ENCODE measurements around the gene SENP8.

Gene SENP8

DNA sequence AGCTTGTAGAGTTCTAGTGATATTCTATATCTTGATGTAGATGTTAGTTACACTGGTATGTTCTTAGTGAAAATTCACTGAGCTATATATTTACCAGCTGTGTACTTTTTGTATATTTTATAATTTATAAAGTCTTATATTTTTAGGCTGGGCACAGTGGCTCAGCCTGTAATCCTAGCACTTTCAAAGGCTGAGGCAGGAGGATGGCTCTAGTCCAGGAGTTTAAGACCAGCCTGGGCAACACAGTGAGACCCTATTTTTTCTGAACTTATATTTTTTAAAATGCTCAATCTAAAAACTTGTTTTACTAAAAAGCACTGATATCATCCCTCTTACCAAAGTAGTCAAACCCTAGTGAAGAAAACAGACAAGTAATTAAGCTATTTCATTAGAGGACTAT is 5.4 kb upstream of the SENP8 start:
- TF ChIP-seq ZBTB7A (IDR thresholded peaks at IDR 0.05; ENCODE audit: low read depth), result no peak
- TF ChIP-seq YY1 (IDR thresholded peaks at IDR 0.05; ENCODE audit: low read depth), result no peak
- TF ChIP-seq TCF12 (IDR thresholded peaks at IDR 0.05; ENCODE audit: low read depth), result no peak
- no peak for TF ChIP-seq RAD21 (IDR thresholded peaks at IDR 0.05; ENCODE audit: low read depth)
- no peak for TF ChIP-seq TAF1 (IDR thresholded peaks at IDR 0.05; ENCODE audit: low read depth)
- no peak for TF ChIP-seq TEAD4 (IDR thresholded peaks at IDR 0.05)
- TF ChIP-seq CEBPB (IDR thresholded peaks at IDR 0.05), result no peak
- no peak for TF ChIP-seq NFIC (IDR thresholded peaks at IDR 0.05)
- no peak for TF ChIP-seq EP300 (IDR thresholded peaks at IDR 0.05; ENCODE audit: borderline replicate concordance)
- TF ChIP-seq, protein P1, sequence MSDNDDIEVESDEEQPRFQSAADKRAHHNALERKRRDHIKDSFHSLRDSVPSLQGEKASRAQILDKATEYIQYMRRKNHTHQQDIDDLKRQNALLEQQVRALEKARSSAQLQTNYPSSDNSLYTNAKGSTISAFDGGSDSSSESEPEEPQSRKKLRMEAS (IDR thresholded peaks at IDR 0.05), result no peak
- TF ChIP-seq CREB1 (IDR thresholded peaks at IDR 0.05; ENCODE audit: low read depth), result no peak
- no peak for TF ChIP-seq EGR1 (IDR thresholded peaks at IDR 0.05)
- TF ChIP-seq, protein P2, sequence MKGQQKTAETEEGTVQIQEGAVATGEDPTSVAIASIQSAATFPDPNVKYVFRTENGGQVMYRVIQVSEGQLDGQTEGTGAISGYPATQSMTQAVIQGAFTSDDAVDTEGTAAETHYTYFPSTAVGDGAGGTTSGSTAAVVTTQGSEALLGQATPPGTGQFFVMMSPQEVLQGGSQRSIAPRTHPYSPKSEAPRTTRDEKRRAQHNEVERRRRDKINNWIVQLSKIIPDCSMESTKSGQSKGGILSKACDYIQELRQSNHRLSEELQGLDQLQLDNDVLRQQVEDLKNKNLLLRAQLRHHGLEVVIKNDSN (IDR thresholded peaks at IDR 0.05), result no peak
- TF ChIP-seq FOXM1 (IDR thresholded peaks at IDR 0.05; ENCODE audit: borderline replicate concordance, low read depth), result no peak
- TF ChIP-seq, protein P3, sequence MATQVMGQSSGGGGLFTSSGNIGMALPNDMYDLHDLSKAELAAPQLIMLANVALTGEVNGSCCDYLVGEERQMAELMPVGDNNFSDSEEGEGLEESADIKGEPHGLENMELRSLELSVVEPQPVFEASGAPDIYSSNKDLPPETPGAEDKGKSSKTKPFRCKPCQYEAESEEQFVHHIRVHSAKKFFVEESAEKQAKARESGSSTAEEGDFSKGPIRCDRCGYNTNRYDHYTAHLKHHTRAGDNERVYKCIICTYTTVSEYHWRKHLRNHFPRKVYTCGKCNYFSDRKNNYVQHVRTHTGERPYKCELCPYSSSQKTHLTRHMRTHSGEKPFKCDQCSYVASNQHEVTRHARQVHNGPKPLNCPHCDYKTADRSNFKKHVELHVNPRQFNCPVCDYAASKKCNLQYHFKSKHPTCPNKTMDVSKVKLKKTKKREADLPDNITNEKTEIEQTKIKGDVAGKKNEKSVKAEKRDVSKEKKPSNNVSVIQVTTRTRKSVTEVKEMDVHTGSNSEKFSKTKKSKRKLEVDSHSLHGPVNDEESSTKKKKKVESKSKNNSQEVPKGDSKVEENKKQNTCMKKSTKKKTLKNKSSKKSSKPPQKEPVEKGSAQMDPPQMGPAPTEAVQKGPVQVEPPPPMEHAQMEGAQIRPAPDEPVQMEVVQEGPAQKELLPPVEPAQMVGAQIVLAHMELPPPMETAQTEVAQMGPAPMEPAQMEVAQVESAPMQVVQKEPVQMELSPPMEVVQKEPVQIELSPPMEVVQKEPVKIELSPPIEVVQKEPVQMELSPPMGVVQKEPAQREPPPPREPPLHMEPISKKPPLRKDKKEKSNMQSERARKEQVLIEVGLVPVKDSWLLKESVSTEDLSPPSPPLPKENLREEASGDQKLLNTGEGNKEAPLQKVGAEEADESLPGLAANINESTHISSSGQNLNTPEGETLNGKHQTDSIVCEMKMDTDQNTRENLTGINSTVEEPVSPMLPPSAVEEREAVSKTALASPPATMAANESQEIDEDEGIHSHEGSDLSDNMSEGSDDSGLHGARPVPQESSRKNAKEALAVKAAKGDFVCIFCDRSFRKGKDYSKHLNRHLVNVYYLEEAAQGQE (IDR thresholded peaks at IDR 0.05; ENCODE audit: low read depth), result no peak

DNA sequence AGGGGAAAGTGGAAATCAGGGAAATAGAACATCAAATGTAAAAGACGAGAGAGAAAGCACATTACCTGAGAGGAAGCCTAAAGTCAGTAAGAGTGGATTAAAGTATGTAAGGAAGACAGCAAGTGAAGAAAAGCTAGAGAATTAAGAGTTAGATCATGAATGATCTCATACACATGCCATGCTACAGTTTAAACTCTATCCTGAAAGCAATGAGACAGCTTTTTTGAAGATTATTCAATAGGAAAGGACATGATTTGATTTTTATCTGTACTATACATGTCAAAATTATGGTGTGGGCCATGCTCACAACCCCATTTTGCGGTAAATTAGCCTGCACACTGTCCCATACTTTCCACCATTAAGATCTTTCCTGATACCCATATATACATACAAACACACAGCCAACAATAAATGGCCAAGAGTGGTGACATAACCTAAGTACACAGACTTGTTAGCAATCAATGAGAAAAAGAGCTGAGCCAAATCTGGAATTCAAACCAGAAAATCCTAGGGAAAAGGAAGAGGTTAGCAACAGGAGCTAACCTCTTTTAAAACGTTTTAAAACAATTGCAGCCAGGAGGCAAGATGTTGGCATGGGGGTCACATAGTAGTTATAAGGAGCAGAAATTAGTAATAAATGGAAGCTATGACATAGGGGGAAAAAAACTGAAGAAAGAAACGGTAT is 4.7 kb upstream of the SENP8 start:
- no peak for TF ChIP-seq ZBTB7A (IDR thresholded peaks at IDR 0.05; ENCODE audit: low read depth)
- TF ChIP-seq TAF1 (IDR thresholded peaks at IDR 0.05; ENCODE audit: low read depth), result no peak
- no peak for TF ChIP-seq TEAD4 (IDR thresholded peaks at IDR 0.05)
- TF ChIP-seq TCF12 (IDR thresholded peaks at IDR 0.05; ENCODE audit: low read depth), result no peak
- no peak for TF ChIP-seq EGR1 (IDR thresholded peaks at IDR 0.05)
- TF ChIP-seq CEBPB (IDR thresholded peaks at IDR 0.05), result no peak
- TF ChIP-seq FOXM1 (IDR thresholded peaks at IDR 0.05; ENCODE audit: borderline replicate concordance, low read depth), result no peak
- no peak for TF ChIP-seq YY1 (IDR thresholded peaks at IDR 0.05; ENCODE audit: low read depth)
- TF ChIP-seq NFIC (IDR thresholded peaks at IDR 0.05), result no peak
- TF ChIP-seq RAD21 (IDR thresholded peaks at IDR 0.05; ENCODE audit: low read depth), result no peak
- TF ChIP-seq, protein P2 (IDR thresholded peaks at IDR 0.05), result no peak
- TF ChIP-seq, protein P1 (IDR thresholded peaks at IDR 0.05), result no peak

DNA sequence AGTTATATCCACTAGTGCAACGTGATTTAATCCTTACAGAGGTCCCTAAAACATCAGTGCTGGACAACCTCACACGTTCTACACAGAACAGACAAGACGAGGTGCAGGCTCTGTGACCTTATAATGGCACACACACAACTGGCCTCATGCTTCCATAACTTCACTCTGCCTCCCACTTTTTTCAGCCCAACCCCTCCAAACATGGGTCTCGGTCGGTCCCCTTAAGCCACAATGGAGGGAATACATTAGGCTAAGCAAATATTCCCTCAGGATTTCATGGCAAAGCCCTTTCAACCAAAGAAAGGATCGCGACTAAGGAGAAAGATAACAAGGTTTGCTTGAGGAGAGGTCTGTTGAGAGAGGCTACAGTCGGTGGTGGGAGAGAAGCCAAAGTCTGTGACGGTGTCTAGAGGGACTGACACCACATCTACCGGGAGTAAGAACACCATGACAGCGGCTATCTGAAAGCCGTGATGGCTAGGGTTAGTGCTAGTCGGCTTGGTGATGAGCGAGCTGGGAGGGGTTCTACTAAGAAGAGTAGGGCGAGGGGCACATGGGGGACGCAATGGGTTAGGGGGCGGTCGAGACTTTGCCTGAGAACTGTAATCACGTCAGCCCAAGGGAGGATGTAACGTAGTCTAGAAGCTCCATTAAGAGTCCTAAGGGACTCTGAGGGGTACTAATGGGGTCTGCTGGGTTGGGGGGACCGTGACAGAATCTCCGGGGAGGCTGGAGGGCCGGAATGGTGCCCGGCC is 1.3 kb upstream of the SENP8 start:
- TF ChIP-seq, protein P2 (IDR thresholded peaks at IDR 0.05), result no peak
- no peak for TF ChIP-seq TCF12 (IDR thresholded peaks at IDR 0.05; ENCODE audit: low read depth)
- TF ChIP-seq FOXM1 (IDR thresholded peaks at IDR 0.05; ENCODE audit: borderline replicate concordance, low read depth), result no peak
- TF ChIP-seq CREB1 (IDR thresholded peaks at IDR 0.05; ENCODE audit: low read depth), result no peak
- no peak for TF ChIP-seq EGR1 (IDR thresholded peaks at IDR 0.05)
- TF ChIP-seq NFIC (IDR thresholded peaks at IDR 0.05), result no peak
- no peak for TF ChIP-seq YY1 (IDR thresholded peaks at IDR 0.05; ENCODE audit: low read depth)
- no peak for TF ChIP-seq RAD21 (IDR thresholded peaks at IDR 0.05; ENCODE audit: low read depth)
- TF ChIP-seq, protein P3 (IDR thresholded peaks at IDR 0.05; ENCODE audit: low read depth), result no peak
- no peak for TF ChIP-seq CEBPB (IDR thresholded peaks at IDR 0.05)
- no peak for TF ChIP-seq ZBTB7A (IDR thresholded peaks at IDR 0.05; ENCODE audit: low read depth)
- TF ChIP-seq TEAD4 (IDR thresholded peaks at IDR 0.05), result no peak
- TF ChIP-seq, protein P1 (IDR thresholded peaks at IDR 0.05), result no peak
- TF ChIP-seq EP300 (IDR thresholded peaks at IDR 0.05; ENCODE audit: borderline replicate concordance), result no peak

DNA sequence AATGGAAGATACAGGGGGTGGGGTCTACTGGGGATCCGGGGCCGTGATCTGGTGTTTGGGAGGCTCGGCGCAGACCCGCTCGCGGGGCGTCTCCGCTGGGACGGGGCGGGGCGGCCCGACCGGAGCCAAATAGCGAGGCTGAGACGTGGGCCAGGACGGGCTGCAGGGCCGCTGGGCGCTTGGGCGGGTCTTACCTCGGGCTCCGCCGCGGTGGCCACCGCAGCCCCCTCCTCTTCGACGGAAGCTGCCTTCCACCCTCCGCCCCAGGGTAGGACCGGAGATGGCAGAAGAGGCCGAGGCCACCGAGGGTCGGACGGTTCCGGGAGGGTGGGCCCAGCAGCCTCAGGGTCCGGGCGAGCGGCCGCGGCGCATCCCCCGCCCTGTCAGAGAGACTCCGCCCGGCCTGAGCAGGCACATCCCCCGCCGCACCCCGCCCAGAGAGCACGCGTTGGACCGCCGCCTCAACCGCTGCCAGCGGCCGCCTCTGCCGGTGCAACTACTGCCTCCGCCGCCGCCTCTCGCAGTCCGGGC is 652 bp upstream of the SENP8 start:
- TF ChIP-seq FOXM1 (IDR thresholded peaks at IDR 0.05; ENCODE audit: borderline replicate concordance, low read depth) (no peak), RAD21 (IDR thresholded peaks at IDR 0.05; ENCODE audit: low read depth) (no peak), CEBPB (IDR thresholded peaks at IDR 0.05) (no peak), EGR1 (IDR thresholded peaks at IDR 0.05) (no peak), NFIC (IDR thresholded peaks at IDR 0.05) (no peak), ZBTB7A (IDR thresholded peaks at IDR 0.05; ENCODE audit: low read depth) (peak; percentile 92), CREB1 (IDR thresholded peaks at IDR 0.05; ENCODE audit: low read depth) (no peak), EP300 (IDR thresholded peaks at IDR 0.05; ENCODE audit: borderline replicate concordance) (no peak), TEAD4 (IDR thresholded peaks at IDR 0.05) (no peak), YY1 (IDR thresholded peaks at IDR 0.05; ENCODE audit: low read depth) (0 out of 2 replicates have a peak, but pooled peaks have one; percentile 27), TAF1 (IDR thresholded peaks at IDR 0.05; ENCODE audit: low read depth) (peak; percentile 27; the same call in 1 of the 2 replicates), TCF12 (IDR thresholded peaks at IDR 0.05; ENCODE audit: low read depth) (no peak)
- TF ChIP-seq, protein P3 (IDR thresholded peaks at IDR 0.05; ENCODE audit: low read depth), result no peak
- TF ChIP-seq, protein P1 (IDR thresholded peaks at IDR 0.05), result peak; percentile 41
- TF ChIP-seq, protein P2 (IDR thresholded peaks at IDR 0.05), result no peak

All from Ishikawa (cell line).